ENCODE measurements around the gene ZBTB45. TPM values are rescaled to one million over a fixed set of nuclear protein-coding genes. Genes with fewer than 3 reads are reported as not detected.
A peak's percentile ranks its signal among the peaks of the same experiment; 100 is the strongest.

Gene ZBTB45
- polyA plus RNA-seq, 3 donors = 2.2 to 5.3 (median 2.6) TPM

DNA sequence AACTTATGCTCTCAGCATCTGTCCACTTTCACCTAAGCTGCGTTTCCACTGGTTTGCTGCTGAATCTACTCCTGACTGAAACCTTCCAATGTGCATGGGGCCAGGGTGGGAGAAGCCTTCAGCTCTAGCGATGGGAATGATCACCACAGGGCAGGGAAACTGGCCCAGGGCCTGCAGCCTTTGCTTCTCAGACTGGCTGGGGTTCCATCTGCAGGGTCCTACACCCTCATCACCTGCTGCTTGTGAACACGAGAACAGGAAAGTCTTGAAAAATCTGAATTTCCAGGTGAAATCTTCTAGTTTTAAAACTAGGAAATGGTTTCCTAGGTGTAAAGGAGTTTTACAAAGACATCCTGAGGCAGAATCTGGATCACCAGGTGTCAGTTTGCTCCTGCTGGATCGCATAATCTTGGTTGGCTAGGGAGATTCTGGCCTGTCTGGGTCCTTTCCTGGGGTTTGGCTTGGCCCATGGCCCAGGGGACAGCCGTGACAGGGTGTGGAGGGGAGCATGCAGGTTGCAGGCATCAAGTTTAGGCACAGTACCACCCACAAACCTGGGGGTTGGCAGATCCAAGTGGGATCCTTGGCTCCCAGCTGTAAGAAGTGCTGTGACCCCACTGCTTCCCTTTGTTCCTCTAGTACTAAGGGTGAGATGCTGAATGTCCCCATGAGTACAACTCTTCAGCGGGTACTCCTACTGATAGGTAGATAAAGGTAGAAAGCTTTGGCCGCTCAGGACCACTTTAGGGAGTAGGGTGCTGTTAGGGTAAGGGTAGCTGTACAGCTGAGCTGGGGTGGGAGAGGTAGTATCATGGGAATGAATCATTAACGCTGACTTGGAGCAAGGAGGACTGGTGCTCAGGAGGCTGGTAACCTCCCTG lies 40.6 kb upstream of the ZBTB45 start:
- intact Hi-C loops (cut with micrococcal nuclease) = no loop called here
- peak overlapping the region; percentile 62 to 94 for H3K4me3 Mint-ChIP-seq
- peak overlapping the region; percentile 97 to 98 for H3K27ac ChIP-seq (ENCODE audit: low read depth in 1 of 2, low read length in 2 of 2)
- peak overlapping the region; percentile 85 for H2AFZ ChIP-seq (ENCODE audit: insufficient read depth, low read depth, low read length, poor library complexity, severe bottlenecking)
- H4K20me1 ChIP-seq (ENCODE audit: insufficient read depth, low read length) = peaks cover 14% of the 10 kb centered on the region
- WGBS (ENCODE audit: insufficient coverage) = 78% methylated on average over 4 of the region's 8 CpGs
- H3K4me1 Mint-ChIP-seq = peaks cover 64% of the 10 kb centered on the region
- peak overlapping the region; percentile 99 for H3K4me2 ChIP-seq (replicated peaks; ENCODE audit: extremely low read depth, low read length, poor library complexity, severe bottlenecking)
- TF ChIP-seq, protein P1, sequence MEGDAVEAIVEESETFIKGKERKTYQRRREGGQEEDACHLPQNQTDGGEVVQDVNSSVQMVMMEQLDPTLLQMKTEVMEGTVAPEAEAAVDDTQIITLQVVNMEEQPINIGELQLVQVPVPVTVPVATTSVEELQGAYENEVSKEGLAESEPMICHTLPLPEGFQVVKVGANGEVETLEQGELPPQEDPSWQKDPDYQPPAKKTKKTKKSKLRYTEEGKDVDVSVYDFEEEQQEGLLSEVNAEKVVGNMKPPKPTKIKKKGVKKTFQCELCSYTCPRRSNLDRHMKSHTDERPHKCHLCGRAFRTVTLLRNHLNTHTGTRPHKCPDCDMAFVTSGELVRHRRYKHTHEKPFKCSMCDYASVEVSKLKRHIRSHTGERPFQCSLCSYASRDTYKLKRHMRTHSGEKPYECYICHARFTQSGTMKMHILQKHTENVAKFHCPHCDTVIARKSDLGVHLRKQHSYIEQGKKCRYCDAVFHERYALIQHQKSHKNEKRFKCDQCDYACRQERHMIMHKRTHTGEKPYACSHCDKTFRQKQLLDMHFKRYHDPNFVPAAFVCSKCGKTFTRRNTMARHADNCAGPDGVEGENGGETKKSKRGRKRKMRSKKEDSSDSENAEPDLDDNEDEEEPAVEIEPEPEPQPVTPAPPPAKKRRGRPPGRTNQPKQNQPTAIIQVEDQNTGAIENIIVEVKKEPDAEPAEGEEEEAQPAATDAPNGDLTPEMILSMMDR (IDR thresholded peaks at IDR 0.05) = no peak
- H3K9me3 Mint-ChIP-seq = peaks cover 0 to 17% (median 8%) of the 10 kb centered on the region in 7 donors
- peaks cover 12 to 19% of the 10 kb centered on the region in 2 donors for H3K36me3 ChIP-seq (replicated peaks in 1 of 2; ENCODE audit: control insufficient read depth in 1 of 2, insufficient read depth in 2 of 2, low read length in 2 of 2)
- peak overlapping the region; percentile 44 for H3K9ac ChIP-seq (ENCODE audit: insufficient read depth, low read length, poor library complexity, severe bottlenecking)
- H3K27me3 ChIP-seq (ENCODE audit: control insufficient read depth in 2 of 2, insufficient read depth in 2 of 2, low read length in 2 of 2) = peaks cover 23 to 39% of the 10 kb centered on the region in 2 donors
- H3K9me3 ChIP-seq (replicated peaks in 1 of 2; ENCODE audit: control insufficient read depth in 1 of 2, insufficient read depth in 1 of 2, low read length in 2 of 2) = peaks cover 0 to 13% of the 10 kb centered on the region in 2 donors
- peaks cover 17 to 25% of the 10 kb centered on the region in 2 donors for H3K36me3 Mint-ChIP-seq
- peaks cover 56 to 66% of the 10 kb centered on the region in 2 donors for H3K4me1 ChIP-seq (ENCODE audit: control insufficient read depth in 1 of 2, insufficient read depth in 2 of 2, low read length in 2 of 2)
- no peak for DNase-seq
- peaks cover 39 to 45% (median 39%) of the 10 kb centered on the region in 3 donors for H3K27me3 Mint-ChIP-seq (ENCODE audit: low read depth in 3 of 3)
- peak overlapping the region in 2 of 3 experiments; percentile 71 to 95 for H3K4me3 ChIP-seq (replicated peaks in 1 of 3; ENCODE audit: low read depth in 2 of 3, low read length in 3 of 3)
- peak overlapping the region in 6 of 7 donors; percentile 99 to 100 (median 99) for H3K27ac Mint-ChIP-seq
- H3K79me2 ChIP-seq (ENCODE audit: insufficient read depth, low read length) = peaks cover 28% of the 10 kb centered on the region

DNA sequence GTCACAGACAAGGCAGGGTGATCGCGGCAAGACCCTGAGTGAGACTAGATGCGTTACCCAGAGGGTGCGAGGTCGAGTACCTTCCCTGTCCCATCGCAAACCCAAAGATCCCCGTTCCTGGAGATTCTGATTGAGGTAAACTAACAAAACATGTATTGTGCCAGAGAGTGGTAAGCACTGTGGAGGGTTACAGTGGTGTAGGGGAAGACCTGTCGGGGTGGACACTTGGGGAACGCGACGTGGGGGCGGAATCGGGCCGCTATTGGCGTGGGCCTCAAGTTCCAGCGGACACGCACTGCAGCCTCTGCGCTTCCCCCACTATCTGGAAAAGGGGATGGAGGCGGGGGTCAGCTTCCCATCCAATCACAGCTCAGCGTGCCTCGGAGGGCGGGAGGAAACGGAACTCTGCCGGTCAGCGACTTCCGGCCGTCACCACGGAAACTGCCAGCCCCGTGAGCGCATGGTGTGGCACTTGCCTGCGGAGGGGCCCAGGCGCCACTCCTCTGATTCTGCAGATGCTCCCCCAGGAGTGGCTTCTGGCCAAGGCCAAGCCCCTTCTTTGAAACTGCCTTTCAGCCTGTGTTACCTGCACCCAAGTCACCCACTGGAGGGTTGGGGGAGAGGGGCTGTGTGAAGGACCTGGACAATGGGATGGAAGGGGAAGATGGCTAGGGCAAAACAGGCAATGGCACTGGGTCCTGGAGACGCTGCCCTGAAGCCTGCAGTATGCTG lies 39.8 kb upstream of the ZBTB45 start:
- intact Hi-C loops (cut with micrococcal nuclease) = loop anchor here in 1 of 2 donors (1.0 to 2.0 kb wide), 2 partner anchors 14 to 15 kb away; partner anchors contain the start of genes MZF1 and TRIM28

More for the DNA sequence above, 39.8 kb upstream of the ZBTB45 start:
- Histone ChIP-seq H3K36me3 (replicated peaks in 1 of 2; ENCODE audit: control insufficient read depth in 1 of 2, insufficient read depth in 2 of 2, low read length in 2 of 2) (peaks cover 12 to 19% of the 10 kb centered on the region in 2 donors), H3K9ac (ENCODE audit: insufficient read depth, low read length, poor library complexity, severe bottlenecking) (peak overlapping the region; percentile 94), H4K20me1 (ENCODE audit: insufficient read depth, low read length) (peaks cover 14% of the 10 kb centered on the region), H3K4me1 (ENCODE audit: control insufficient read depth in 1 of 2, insufficient read depth in 2 of 2, low read length in 2 of 2) (peaks cover 61 to 72% of the 10 kb centered on the region in 2 donors), H3K27ac (ENCODE audit: low read depth in 1 of 2, low read length in 2 of 2) (peak overlapping the region; percentile 97 to 98), H3K4me2 (replicated peaks; ENCODE audit: extremely low read depth, low read length, poor library complexity, severe bottlenecking) (peak overlapping the region; percentile 99), H3K27me3 (ENCODE audit: control insufficient read depth in 2 of 2, insufficient read depth in 2 of 2, low read length in 2 of 2) (peaks cover 23 to 38% of the 10 kb centered on the region in 2 donors), H2AFZ (ENCODE audit: insufficient read depth, low read depth, low read length, poor library complexity, severe bottlenecking) (peak overlapping the region; percentile 85), H3K4me3 (replicated peaks in 1 of 3; ENCODE audit: low read depth in 2 of 3, low read length in 3 of 3) (peak overlapping the region; percentile 47 to 95 (median 71)), H3K9me3 (replicated peaks in 1 of 2; ENCODE audit: control insufficient read depth in 1 of 2, insufficient read depth in 1 of 2, low read length in 2 of 2) (peaks cover 0 to 13% of the 10 kb centered on the region in 2 donors), H3K79me2 (ENCODE audit: insufficient read depth, low read length) (peaks cover 34% of the 10 kb centered on the region)
- TF ChIP-seq, protein P1 (IDR thresholded peaks at IDR 0.05) = no peak
- Mint-ChIP-seq H3K9me3 (peaks cover 0 to 17% (median 8%) of the 10 kb centered on the region in 7 donors), H3K36me3 (peaks cover 17 to 24% of the 10 kb centered on the region in 2 donors), H3K27me3 (ENCODE audit: low read depth in 3 of 3) (peaks cover 37 to 38% (median 38%) of the 10 kb centered on the region in 3 donors), H3K4me1 (peaks cover 68% of the 10 kb centered on the region), H3K4me3 (peak overlapping the region; percentile 94 to 96), H3K27ac (peak overlapping the region; percentile 98 to 100 (median 99))
- under 1% methylated on average over 28 of the region's 33 CpGs for WGBS (ENCODE audit: insufficient coverage)
- peak; percentile 87 to 94 (median 93) for DNase-seq

Measured in CD14-positive monocyte (primary cell).